ENCODE data around the gene SHCBP1L.

The SHCBP1L gene

DNA sequence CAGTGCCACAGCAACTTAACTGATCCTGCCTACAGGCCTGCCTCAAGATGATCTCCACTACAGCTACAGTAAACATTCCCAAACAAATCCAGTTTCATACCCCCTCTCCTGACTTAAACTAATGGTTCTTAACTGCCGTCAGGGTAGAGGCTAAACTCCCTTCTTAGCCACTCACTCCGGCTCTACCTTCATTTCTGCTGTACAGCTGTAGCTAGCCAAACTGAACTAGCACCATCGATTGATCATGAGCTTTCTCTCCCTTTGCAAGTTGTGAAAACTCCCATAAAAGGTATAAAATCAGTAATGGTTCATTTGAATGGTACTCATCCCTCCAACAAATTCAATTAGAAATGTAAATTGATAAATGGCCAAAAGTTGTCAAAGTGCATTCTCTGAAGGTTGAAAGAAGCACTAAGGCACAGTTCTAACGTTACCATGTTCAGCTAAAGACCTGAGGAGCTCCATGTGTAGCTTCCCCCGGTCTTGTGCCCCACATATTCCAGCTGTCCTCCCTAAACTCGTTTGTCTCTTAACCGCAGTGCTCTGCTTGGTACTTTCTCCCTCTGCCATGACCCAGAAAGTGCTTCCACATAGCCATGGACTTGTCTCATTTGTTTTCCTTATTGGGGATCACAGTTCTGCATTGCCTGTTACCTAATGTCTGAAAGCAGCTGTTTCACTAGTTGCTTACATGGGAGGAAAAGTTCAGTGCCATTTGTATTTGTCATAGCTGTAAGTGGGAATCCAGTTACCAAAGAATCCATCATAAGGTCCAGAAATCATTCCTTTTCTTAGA is 64.0 kb downstream of the SHCBP1L start:
- DNase-seq: no peak

GRCh38 chr1:182886985-182887384 is 66.0 kb downstream of the SHCBP1L start:
- no peak for DNase-seq

DNA sequence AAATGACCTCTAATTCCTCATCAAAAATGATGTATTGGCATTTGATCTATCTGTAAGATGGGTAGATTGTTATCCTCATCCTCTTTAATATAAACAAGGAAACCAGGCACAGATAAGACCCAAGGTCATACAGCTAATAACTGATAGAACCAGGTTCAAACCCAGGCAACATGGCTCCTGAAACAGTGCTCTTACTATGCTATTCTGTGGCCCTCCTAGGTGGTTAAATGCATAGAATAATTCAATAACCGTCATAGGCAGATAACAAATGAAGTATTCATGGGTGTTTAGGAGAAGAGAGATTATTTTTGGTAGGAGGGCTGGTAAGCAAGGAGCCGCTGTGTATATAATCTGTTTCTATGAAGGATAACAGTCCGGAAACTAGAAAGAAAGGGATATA is 67.4 kb downstream of the SHCBP1L start:
- DNase-seq: no peak

- DNase-seq: no peak
These were observed 68.1 kb downstream of the SHCBP1L start for GRCh38 chr1:182884872-182885271.

DNA sequence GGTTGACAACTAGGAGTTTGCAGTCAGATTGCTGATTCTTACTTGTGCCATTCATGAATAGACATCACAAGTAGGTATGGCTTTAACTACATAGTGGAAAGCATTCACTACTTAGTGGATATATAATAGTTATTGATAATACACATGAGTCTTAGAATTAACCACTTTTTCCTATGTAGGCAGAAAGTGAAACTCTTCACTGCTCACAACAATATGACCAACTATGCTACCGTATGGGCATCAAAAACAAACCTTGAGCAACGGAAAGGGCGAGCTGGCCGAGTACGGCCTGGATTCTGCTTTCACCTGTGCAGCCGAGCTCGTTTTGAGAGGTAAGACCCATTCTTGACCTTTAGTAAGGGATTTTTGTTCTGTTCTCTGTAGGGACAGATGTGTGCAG is 75.1 kb downstream of the SHCBP1L start:
- no peak for DNase-seq

GRCh38 chr1:182877331-182877730 is 75.6 kb downstream of the SHCBP1L start:
- DNase-seq: no peak

GRCh38 chr1:182875889-182876288 is 77.1 kb downstream of the SHCBP1L start:
- DNase-seq: no peak

DNA sequence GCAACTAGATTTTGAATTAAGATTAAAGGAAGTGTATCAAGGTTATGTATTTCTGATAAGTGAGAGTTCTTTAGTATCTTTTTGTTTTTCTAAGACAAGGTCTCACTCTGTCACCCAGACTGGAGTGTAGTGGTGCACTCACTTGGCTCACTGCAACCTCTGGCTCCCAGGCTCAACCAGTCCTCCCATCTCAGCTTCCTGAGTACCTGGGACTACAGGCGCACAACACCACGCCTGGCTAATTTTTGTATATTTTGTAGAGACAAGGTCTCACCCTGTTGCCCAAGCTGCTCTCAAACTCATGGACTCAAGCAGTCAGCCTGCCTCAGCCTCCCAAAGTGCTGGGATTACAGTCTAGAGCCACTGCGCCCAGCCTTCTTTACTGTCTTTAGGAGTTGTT is 80.1 kb downstream of the SHCBP1L start:
- no peak for DNase-seq

DNA sequence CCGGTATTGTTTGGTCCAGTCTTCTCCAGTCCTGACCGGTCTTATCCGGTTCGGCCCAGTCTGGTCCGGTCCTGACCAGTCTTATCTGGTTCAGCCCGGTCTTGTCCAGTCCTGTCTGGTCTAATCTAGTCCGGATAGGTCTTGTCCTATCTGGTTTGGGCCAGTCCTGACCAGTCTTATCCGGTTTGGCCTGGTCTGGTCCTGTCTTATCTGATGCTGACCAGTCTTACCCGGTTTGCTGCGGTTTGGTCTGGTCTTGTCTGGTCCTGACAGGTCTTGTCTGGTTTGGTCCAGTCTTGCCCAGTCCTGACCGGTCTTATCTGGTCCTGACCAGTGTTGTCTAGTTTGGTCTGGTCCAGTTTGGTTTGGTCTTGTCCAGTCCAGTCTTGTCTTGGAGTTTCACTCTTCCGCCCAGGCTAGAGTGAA is 83.7 kb downstream of the SHCBP1L start:
- DNase-seq: no peak

DNA sequence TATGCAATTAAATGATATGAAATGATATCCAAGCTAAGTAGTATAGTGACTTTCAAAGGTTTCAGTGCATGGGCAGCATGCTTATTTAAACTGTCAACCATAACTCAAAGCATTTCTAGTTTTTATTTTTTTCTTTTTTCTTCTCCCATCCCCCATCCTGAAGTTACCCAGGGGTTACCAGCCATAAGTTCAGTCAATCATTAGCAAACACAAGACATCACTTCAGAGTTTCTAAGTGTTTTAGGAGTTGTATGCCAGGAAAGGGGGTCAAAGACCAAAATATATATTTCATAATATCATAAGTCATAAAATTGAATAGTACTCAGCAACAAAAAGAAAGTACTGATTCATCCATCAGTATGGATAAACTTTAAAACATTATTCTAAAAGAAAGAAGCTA is 85.1 kb downstream of the SHCBP1L start:
- DNase-seq: no peak

DNA sequence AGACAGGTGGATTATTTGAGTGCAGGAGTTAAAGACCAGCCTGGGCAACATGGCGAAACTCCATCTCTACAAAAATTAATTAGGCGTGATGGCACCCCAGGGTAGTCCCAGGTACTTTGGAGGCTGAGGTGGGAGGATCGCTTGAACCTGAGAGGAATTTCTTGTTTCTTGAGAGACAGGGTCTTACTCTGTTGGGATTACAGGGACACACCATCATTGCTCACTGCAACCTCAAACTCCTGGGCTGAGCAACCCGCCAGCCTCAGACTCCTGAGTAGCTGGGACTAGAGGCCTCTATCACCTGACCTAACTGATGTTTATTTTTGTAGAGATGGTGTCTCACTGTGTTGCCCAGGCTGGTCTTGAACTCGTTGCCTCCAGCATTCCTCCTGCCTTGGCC is 89.0 kb downstream of the SHCBP1L start:
- DNase-seq: peak; percentile 10

DNA sequence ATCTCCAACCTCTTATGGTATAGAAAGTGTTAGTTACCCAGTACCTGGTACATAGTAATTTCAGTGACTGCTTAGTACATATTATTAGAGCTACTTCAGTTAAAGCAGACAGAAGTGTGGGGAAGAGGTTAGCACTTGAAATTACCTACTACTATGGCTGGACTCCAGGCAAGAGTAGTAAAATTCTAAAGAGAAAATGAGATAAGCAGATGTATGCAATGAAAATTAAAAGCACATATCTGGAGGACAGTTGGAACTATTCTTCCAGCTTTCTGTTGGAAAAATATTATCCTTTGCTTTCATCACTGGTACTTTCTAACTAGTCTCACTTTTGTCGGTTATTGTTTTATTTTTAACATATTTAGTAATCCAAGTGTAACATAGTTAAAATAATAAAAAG is 90.1 kb downstream of the SHCBP1L start:
- DNase-seq: no peak

GRCh38 chr1:182861994-182862393 is 91.0 kb downstream of the SHCBP1L start:
- DNase-seq: no peak

DNA sequence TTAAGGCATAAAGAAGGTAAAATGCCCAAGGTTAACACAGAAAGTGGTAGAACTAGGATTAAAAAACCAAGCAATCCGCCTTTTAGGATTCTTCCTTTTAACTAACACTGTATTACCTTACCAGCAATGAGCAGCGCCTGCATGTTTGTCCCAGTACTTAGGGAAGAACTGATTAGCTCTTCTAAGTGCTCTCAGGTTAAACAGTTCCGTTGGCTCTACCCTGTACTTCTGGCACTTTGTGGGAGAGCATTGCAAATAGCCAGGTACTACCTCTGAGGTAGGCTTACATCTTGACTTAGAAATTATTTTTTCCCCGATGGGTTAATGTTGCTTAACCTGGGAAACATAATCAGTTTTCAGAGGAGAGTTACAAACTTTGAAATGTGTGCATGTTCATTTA is 92.3 kb downstream of the SHCBP1L start:
- DNase-seq: no peak

- DNase-seq: no peak
These were observed 95.8 kb downstream of the SHCBP1L start for GRCh38 chr1:182857212-182857611.

- no peak for DNase-seq
These were observed 97.1 kb downstream of the SHCBP1L start for GRCh38 chr1:182855911-182856310.

- no peak for DNase-seq
These were observed 101.1 kb downstream of the SHCBP1L start for GRCh38 chr1:182851825-182852224.

DNA sequence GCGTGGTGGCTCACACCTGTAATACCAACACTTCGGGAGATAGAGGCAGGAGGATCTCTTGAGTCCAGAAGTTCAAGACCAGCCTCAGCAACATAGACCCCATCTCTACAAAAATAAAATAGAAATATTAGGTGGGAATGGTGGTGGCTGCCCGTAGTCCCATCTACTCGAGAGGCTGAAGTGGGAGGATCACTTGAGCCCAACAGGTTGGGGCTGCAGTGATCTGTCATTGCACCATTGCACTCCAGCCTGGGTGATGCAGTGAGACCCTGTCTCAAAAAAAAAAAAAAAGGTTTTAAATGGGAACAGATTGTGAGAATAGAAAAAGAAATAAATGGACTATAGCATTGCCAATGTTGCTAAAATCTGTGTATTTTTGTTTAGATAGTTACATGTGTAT is 102.6 kb downstream of the SHCBP1L start:
- DNase-seq: no peak
